GM21526 (cell line): ENCODE results near the gene MPP4.
"Not testable (repeated sequence)": the region's sequence is repeated elsewhere in the genome, so short reads cannot be mapped to it uniquely, and the experiment has no call there.

Experiments used
- ATAC-seq: cut with Tn5 transposase; IDR thresholded peaks from one replicate; pipeline ENCODE4 v1.9.1; 2021; ENCODE audit warnings: moderate library complexity; ENCODE audit not compliant: unreplicated experiment, low FRiP score

The MPP4 gene

DNA sequence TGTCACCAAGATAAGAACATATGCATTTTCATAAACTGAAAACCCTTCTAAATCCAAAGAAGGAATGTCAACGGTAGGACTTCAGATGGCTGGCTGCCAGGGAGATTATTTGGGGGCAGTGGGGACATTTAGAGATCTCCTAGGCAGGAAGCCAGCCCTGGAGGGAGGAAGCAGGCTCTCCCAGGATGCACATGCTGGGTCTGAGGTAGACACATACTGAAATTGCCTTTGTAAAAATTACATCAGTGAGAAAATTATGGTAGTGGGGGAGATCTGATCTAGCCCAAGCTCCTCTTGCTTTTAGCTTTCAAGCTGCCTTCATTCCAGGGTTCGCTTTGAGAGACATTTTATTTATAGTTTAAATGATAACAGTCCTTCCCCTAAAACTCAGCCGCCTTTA, 24.1 kb downstream of the MPP4 start:
- ATAC-seq, result no peak

DNA sequence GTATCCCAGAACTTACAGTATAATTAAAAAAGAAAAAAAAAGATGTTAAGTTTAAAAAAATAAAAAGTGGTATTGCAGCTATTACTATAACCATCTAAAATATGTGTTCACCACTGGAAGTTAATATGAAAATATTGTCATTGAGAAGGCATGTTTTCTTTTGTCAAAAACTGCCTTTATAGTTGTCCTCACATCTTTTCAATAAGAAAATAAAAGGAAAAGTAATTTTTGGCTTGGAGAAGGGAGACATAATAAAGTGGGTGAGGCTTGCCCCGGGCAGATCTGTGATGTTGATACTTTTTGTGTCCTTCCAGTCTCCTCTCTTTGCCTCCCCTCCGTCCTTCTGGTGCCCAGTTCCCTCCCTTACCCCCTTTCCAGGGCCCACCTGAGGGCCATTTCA, 24.9 kb downstream of the MPP4 start:
- ATAC-seq, result no peak

DNA sequence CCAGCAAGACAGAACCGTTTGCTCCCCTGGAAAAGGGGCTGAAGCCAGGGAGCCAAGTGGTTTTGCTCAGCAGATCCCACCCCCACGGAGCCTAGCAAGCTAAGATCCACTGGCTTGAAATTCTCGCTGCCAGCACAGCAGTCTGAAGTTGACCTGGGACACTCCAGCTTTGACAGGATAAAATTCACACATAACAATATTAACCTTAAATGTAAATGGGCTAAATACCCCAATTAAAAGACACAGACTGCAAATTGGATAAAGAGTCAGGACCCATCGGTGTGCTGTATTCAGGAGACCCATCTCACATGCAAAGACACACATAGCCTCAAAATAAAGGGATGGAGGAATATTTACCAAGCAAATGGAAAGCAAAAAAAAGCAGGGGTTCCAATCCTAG, 27.2 kb downstream of the MPP4 start:
- ATAC-seq, result not testable (repeated sequence)

DNA sequence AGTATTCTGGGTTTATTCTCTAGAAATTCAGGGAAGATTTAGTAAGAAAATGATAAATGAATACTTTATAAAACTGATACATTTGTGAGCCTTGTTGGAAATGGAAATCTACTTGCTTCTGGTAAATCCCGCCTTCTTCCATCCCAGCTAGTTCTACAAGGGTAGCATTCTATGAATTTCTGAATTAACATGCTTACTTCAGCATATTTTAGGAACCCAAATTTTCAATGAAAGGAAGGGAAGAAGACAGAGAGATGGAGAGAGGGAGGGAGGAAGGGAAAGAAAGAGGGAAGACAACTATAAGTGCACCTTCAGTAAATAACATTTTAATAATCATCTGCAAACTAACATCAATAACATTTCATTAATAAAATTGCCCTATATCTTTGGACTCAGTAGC, 28.6 kb downstream of the MPP4 start:
- no peak for ATAC-seq

DNA sequence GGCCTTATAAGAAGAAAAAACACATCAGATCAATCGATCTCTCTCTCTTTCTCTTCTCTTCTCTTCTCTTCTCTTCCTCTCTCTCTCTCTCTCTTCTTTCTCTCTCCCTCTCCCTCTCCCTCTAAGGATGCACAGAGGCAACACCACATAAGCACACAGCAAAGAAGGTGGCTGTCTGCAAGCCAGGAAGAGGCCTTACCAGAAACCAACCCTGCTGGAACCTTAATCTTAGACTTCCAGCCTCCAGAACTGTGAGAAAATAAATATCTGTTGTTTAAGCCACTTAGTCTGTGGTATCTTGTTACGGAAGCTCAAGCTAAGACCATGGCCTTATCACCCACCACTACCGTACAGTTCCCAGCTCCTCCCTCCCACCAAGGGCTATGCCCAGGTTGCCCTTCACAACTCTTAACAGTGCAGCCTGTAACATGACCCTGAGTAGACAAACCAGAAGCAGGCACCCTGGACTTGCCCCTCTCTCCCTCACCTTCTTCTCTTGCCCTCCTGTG, 30.0 kb downstream of the MPP4 start:
- ATAC-seq, result no peak

DNA sequence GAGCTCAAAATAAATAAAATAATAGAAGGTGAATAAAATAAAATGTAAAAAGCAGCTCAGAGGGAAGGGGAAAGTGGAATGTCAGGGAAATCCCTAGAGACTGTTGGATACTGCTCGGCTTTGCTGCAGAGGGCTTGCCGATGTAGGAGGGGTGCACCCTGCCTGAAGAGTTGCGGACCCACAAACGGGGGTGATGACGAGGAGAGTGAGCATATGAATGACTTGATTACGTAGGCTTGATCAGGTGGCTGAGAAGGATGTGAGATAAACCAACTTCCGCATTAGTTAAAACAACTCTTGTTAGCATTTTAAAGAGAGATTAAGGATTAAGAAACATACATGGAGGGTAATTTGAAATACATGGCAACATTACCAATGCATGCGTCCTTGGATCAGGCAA, 34.1 kb downstream of the MPP4 start:
- ATAC-seq, result no peak

DNA sequence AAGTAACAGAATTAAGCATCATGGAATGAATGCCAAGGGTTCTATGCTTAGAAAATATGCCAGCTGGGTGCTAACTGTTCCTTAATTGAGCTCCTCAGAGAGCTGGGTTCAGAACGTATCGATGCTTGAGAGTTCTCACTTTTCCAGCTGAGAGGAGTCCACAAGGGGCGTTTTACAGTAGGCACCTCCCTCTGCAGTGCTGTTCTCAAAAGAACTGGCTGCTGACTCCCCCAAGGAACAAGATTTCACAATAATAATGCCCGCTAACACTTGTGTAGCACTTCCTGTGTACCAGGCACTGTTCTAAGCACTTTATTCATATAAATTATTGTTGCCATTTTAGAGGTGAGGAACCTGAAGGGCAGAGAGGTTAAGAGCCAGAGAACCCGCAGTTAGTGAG, 37.1 kb downstream of the MPP4 start:
- ATAC-seq, result no peak

DNA sequence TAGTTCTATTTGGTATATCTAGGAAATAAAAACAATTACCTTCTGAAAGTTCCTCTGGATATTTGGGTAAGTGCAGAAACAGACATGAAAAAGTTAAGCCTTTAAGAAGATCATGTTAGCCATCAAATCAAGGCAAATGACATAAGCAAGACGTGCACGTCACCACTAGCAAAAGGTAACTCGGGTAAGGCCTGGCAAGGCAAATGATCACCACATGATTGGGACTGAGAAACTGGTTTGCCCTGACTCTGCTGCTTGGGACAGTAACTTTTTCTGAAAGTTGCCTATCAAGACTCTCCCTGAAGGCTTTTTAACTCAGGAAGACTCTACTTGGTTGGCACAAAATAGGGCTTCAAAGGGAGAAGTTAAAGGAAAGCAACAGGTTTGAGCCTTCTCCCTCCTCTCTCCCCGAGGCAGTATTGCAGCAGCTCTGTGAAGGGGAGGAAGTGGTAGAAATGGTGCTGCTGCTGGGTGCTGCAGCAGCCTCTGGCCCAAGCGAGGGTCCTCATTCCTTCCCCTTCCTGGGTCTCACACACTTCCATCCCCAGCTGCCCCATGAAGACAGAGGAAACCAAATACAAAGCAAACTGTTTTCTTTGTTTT, 38.0 kb downstream of the MPP4 start:
- no peak for ATAC-seq

DNA sequence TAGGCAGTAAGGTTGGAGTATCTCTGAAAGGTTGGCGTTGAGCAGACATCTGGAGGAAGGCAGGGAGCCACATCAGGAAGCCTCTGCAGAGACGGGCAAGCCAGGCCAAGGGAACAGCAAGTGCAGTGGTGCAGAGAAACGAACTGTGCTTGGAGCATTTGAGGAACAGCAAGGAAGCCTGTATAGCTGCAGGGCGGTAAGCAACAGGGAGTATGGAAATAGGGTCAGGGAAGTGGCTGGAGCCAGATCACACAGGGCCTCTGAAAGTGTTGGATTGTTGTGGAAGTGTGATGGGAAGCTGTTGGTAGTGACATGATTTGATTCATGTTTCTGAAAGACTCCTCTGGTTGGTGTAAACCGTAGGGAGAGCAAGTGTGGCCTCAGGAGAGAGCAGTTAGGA, 41.7 kb downstream of the MPP4 start:
- ATAC-seq, result no peak

DNA sequence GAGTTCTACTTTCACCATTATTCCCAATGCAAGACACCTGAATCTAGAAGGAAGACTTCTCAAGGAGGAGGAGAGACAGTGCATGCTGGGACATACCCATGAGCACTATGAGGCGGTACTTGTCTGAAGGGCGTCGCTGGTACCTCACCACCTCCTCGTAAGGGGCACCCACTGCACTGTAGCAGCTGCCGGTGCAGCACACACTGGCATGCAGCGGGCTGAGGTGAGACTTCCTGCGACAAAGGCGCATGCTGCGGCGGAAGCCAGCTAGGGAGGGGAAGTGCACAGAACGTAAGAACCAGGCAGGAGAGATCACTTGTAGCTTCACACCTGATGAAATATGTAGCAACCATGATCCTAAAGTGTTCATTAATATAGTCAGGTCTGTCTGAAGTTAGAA, 42.3 kb downstream of the MPP4 start:
- ATAC-seq, result no peak

DNA sequence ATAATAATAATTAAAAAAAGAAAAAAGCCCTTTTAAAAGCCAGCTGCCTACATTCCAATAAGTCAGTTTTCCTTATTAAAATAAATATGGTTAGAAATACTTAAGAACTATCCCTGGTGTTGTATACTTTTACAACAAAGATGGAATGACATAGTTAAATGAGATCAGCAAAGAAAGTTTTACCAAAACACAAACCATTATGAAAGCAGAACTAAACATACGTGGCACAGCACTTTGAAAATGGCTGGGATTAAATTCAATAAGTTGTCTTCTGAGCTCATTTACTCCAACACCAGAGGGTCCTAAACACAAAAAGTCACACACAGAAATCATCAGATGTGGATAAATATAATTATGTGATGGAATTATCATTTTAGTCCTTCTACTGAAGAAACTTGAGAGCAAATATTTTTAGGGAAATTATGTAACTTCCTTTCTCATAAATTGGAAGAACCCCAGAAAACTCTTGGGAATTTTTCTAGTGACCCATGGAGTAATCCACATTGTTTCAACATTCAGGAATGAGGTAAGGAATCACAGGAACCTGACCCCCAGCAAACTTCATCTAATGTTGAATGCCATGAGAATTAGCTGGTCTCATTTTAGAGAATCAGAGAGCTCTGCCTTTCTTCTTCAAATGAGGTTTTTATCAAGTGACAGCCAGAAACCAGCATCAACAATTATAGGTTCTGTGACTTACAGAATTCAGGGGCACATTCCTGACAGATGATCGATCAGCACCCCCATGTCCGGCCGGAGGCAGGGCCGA, 43.6 kb downstream of the MPP4 start:
- no peak for ATAC-seq

DNA sequence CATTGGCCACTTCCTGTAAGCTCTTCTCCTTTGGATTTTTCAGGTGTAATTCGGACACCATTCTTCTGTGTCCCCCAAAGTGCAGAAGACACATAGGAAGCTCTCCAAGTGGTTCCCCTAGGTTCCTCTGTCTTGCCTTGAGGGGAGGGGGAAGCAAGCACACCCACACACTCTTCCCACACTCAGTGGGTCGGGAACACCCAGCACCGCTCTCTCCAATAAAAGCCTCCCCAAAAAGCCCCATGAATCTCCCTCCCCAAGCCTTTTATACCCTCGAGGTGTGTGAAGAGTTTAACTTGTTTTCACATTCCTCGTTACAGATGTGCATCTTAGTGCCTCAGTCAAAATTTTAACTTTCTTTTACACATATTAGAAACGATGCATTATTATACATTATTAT, 45.2 kb downstream of the MPP4 start:
- ATAC-seq, result no peak

DNA sequence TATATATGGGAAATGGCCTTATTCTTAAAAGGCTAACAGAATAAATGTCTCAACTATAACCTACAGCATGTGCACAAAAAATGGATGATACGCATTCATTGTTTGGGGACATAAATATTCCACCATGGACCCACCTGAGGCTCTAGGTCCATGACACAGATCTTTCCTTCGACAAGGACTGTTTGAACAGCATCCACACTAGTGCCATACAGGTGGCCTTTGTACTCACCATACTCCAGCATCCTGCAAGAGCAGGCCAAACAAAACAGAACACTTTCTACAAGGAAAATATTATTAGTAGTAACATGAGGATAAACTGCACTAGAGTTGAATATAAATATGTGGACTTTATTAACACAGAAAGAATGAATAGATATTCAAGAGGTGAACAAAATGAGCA, 49.0 kb downstream of the MPP4 start:
- ATAC-seq, result no peak

DNA sequence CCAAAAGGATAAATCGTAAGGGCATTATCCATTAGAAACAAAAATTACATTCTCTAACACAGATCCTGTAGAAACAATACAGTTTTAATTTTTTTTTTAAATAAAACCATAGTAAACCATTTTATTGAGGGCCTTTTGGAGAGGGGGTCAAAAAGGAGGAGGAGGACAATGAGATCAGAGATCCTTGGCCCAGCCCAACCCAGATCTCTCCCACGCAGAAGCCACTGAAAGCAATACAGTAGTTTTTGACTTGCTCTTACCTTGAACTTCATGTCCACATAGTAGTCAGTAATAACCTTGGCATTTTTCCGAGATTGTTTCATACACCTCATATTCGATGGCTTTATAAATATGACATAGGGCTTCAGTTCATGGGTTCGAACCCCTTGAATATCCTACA, 51.0 kb downstream of the MPP4 start:
- ATAC-seq, result no peak

DNA sequence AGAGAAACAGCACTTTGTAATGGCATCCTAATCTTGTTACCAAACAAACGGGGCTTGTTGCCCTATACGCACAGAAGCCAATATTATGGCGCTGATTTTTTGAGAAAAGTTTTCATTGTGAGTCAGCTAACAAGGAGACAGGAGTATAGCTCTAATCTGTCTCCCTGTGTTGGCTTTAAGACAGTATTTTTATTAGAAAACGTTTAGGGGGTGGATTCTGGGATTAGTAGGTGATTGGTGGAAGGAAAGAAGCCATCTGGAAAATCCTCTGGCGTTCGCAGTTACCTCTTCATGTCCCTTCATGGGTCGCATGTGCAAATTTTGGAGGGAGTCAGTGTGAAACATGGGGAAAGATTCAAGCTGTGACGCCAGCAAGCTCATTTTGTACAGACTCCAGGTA, 54.4 kb downstream of the MPP4 start:
- no peak for ATAC-seq

DNA sequence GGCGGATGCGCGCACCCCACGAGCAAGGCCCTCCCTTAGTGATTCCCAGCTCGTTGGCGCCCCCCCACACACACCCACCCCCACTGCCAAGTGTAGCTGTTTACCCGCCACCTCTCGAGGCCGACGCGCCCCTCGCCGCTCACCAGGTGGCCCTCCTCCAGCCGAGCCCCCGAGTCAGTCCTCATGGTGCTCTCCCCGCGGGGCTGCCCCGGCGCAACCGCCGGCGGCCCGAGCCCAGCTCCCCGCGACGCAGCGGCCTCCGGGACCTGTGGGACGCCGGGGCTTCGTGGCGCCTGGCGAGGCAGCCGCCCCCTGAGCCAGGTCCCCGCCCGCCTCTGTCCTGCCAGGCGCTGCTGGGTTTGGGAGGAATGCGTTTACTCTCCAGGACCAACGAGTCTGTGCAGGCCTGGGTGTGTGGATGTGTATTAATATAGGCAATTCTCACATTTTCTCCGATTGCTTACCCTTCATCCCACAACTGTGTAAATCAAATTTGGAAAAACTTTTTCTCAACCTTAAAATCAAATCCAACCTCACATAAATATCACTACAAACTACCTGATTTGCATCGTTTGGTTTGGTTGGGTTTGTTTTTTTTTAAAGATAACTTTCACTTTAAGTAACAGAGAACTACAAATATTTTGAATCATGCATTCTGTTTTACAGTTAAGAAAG, 55.1 kb downstream of the MPP4 start, which contains the start of gene TMEM237:
Gene TMEM237 (minus strand): TSS at position 288 of the 675 bp plus-strand sequence. CDS start 103 bp downstream, at position 185.
- peak; percentile 60 for ATAC-seq

DNA sequence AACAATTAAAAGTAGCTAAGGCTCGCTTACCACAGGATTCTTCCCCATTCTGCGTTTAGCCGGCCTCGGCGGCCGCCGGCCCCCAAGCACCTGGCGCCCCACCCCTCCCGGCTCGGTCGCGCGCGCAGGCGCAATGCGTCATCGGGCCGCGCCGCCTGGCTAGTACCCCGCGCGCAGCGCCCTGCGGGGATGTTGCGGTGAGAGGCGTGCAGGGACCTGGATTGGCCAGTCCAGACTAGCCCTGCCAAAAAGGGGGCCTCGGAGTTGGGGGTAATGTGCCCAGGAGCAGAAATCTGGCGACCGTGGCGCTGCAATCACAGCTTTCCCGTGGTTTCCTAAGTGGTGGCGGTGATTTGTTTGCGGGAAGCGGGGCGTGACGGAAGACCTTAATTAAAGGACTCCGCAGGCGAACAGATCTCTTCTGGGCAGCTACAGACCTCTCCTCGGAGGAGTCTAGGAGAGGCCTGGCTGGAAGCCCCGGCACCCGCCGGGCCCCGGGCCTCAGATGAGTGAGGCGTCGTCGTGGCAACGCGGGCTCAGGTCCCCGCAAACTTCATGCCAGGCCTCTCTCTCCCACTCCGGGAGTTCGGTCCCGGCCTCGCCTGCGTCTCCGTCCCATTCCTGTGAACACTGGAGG, 55.7 kb downstream of the MPP4 start:
- ATAC-seq, result peak; percentile 84

DNA sequence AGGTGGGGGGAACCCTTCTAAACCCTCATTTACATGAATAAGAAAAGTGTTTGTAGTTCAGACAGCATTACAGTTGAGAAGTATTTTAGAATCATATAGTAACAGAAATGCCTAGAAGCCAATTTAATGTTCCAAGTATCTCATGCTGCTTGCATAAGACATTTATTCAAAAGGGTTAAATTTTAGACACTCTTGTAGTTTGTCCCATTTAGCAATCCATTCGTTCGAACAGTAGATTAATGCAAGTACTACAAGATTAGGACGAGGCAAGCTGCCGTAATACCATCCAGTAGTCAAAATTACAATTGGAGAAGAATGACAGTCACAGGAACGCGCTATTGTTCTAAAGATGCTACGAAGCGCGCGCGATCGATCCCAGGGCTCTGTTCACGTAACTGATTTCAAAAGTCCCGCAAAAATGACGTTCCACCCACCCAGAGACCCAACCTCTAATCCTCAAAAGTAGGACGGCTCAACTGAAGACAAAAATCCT, 56.3 kb downstream of the MPP4 start:
- ATAC-seq, result peak; percentile 39

DNA sequence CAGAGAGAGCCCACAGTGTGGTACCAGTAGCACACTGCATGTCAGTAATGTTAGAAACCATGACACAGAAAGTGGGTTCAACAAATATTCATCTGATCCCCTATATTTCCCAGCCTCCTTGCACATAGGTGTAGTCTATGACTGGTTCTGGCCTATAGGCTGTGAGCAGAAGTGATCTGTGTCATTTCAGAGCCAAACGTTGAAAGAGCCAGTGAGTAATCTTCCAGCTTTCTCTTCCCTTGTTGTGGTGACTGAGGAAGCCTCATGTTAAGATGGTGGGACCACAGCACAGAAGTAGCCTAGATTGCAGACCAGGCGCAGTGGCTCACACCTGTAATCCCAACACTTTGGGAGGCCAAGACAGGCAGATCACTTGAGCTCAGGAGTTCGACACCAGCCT, 59.2 kb downstream of the MPP4 start:
- no peak for ATAC-seq

DNA sequence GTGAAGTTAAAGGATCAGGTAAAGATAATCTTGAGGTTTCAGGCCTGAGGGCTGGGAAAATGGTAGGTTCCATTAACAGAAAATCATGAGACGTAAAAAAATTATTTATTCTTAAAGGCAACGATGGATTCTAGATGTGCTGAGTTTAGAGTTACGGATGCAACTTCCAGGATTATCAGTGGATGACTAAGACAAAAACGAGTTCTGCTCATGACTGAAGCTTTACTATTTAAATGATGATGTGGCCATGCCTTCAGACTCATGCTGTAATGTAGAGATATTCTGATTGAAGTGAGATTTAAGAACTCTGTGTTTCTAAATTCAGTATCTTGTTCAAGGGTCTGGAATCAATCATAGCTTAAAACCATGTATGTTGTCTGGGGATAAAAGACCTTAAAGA, 60.1 kb downstream of the MPP4 start:
- no peak for ATAC-seq

DNA sequence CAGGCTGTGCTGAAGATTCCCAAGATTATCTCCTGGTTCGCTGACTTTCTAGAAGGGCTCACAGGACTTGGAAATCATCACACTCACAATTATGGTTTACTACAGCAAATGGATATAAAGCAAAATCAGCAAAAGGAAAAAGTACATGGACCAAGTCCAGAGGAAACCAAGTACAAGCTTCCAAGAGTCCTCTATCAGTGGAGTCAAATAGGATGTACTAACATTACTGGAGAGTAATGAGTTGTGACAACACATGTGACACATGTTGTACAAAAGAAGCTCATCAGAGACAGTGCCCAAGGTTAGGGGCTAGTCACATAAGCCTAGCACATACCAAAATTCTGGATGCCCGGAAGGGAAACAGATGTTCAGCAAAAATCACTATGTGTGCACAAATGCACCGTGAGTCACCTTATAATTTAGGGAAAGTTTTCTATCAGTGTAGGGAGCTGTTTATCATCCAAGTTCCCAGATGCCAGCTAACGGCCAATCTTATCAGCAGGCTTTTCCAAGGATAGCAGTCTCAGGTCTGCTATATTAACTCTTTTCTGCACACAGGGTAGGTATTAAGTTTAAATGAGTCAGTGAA, 64.7 kb downstream of the MPP4 start:
- no peak for ATAC-seq
